ENCODE measurements around the gene SERPINE1. TPM values are rescaled to one million over a fixed set of nuclear protein-coding genes. Genes with fewer than 3 reads are reported as not detected.
A peak's percentile ranks its signal among the peaks of the same experiment; 100 is the strongest.

Gene SERPINE1
- total and polyA plus RNA-seq, 2 of the 13 experiments (the other 11 are each of a cell fraction or from before 2014, with no cell fraction given) = 21.2 to 1,576 TPM

- TF ChIP-seq ZNF768 (CRISPR knock-in tag; IDR thresholded peaks at IDR 0.05) (peak; percentile 42; the same call in 1 of the 2 replicates), ZNF607 (CRISPR knock-in tag; IDR thresholded peaks at IDR 0.05; ENCODE audit: borderline replicate concordance) (no peak), ZKSCAN1 (IDR thresholded peaks at IDR 0.05; ENCODE audit: low read length) (no peak), BATF2 (CRISPR knock-in tag; IDR thresholded peaks at IDR 0.05) (no peak), ZNF280B (CRISPR knock-in tag; IDR thresholded peaks at IDR 0.05; ENCODE audit: borderline replicate concordance) (0 out of 2 replicates have a peak, but pooled peaks have one; percentile 38), HNRNPL (IDR thresholded peaks at IDR 0.05; ENCODE audit: low read depth, low read length) (0 out of 2 replicates have a peak, but pooled peaks have one; percentile 46), ZNF430 (CRISPR knock-in tag; IDR thresholded peaks at IDR 0.05) (no peak), PITX1 (CRISPR knock-in tag; IDR thresholded peaks at IDR 0.05) (no peak), ZNF383 (CRISPR knock-in tag; IDR thresholded peaks at IDR 0.05; ENCODE audit: borderline replicate concordance) (no peak), FOXP4 (CRISPR knock-in tag; IDR thresholded peaks at IDR 0.05) (0 out of 2 replicates have a peak, but pooled peaks have one; percentile 18), ETV5 (CRISPR knock-in tag; IDR thresholded peaks at IDR 0.05; ENCODE audit: borderline replicate concordance) (no peak), FOXM1 (CRISPR knock-in tag; IDR thresholded peaks at IDR 0.05) (no peak), FOSL1 (CRISPR knock-in tag; IDR thresholded peaks at IDR 0.05; ENCODE audit: borderline replicate concordance) (no peak), ZNF841 (CRISPR knock-in tag; IDR thresholded peaks at IDR 0.05; ENCODE audit: borderline replicate concordance) (no peak), ATF7-NPFF (CRISPR knock-in tag; IDR thresholded peaks at IDR 0.05; ENCODE audit: low read depth) (peak; percentile 56; the same call in 1 of the 2 replicates), SMAD9 (CRISPR knock-in tag; IDR thresholded peaks at IDR 0.05) (no peak), ZNF646 (CRISPR knock-in tag; IDR thresholded peaks at IDR 0.05) (peak; percentile 82; the same call in 1 of the 2 replicates)
Observed at GRCh38 chr7:101169838-101170551, 43.1 kb downstream of the SERPINE1 start (continued).

All from HepG2 (cell line).